Small intestine (tissue), 7 donors: Measurements from ENCODE around the gene RMND5B. TPM values are rescaled to one million over a fixed set of nuclear protein-coding genes. Genes with fewer than 3 reads are reported as not detected.

Experiments used
- DNase-seq, 2 donors: peaks; one replicate each; pipeline versions ENCODE4 v3.0.0 to v3.0.0-alpha.2; 2013
- FAIRE-seq: peaks from 2 replicates; lab custom pipeline; 2012; peaks lifted over from hg19 to GRCh38; lab: Jason Lieb, UNC
- H3K27ac ChIP-seq, 3 donors: one replicate each; pipeline ENCODE4 v1.5.1; 2013; ENCODE audit warnings: low read length in 2 of 3, mild to moderate bottlenecking in 2 of 3, control low read depth in 1 of 3, inconsistent platforms in 1 of 3, low read depth in 1 of 3, moderate library complexity in 1 of 3
- H3K27me3 ChIP-seq, 3 donors: one replicate each; pipeline ENCODE4 v1.6.1; 2013; ENCODE audit warnings: low read length in 3 of 3, inconsistent platforms in 1 of 3; ENCODE audit not compliant: control insufficient read depth in 3 of 3, insufficient read depth in 3 of 3
- H3K36me3 ChIP-seq, 3 donors: one replicate each; pipeline ENCODE4 v1.6.1; 2013; ENCODE audit warnings: low read length in 3 of 3, inconsistent platforms in 1 of 3, low read depth in 1 of 3, mild to moderate bottlenecking in 1 of 3, moderate library complexity in 1 of 3; ENCODE audit not compliant: control insufficient read depth in 3 of 3, insufficient read depth in 2 of 3
- H3K4me1 ChIP-seq, 3 donors: one replicate each; pipeline ENCODE4 v1.6.1; 2013; ENCODE audit warnings: low read length in 2 of 3, inconsistent platforms in 1 of 3, low read depth in 1 of 3, mild to moderate bottlenecking in 1 of 3, moderate library complexity in 1 of 3; ENCODE audit not compliant: control insufficient read depth in 3 of 3, insufficient read depth in 2 of 3
- H3K4me3 ChIP-seq, 3 donors: one replicate each; pipeline ENCODE4 v1.5.1; 2013; ENCODE audit warnings: low read length in 3 of 3, control low read depth in 1 of 3, inconsistent platforms in 1 of 3, low read depth in 1 of 3, mild to moderate bottlenecking in 1 of 3, moderate library complexity in 1 of 3
- H3K9me3 ChIP-seq, 2 donors: one replicate each; pipeline ENCODE4 v1.6.1; 2013; ENCODE audit warnings: low read depth in 1 of 2, low read length in 1 of 2; ENCODE audit not compliant: control insufficient read depth in 2 of 2, insufficient read depth in 1 of 2
- WGBS, 3 donors: extraction: QIAGEN DNeasy Blood & Tissue Kit; methylation state at CpG; one replicate each; pipeline ENCODE4 v1.1.7; 2013; 5-methylcytosine and 5-hydroxymethylcytosine counted together
- polyA plus RNA-seq, 4 donors: library from polyadenylated mRNA; stranded (reverse) in 3 of 4; unstranded in 1 of 4; fragments of 200-250 nt in 3 of 4; fragments of 120-200 nt in 1 of 4; gene quantifications; one replicate each; pipeline versions ENCODE4 v1.2.1 to v1.2.3, GENCODE V29; 2013
- donor health status: healthy with polysubstance abuse.
- donor health status: control.
- donor health status: control.
- donor health status: Bipolar disorder and iron deficiency.
- donor health status: healthy.

Gene RMND5B
- polyA plus RNA-seq, 4 donors = 27.1 to 34.9 (median 28.7) TPM

- DNase-seq (no peak), FAIRE-seq (no peak)
- H3K4me1 ChIP-seq = no peaks in the 10 kb centered on the region
- no peak overlapping the region for H3K27ac ChIP-seq
- no peak overlapping the region for H3K4me3 ChIP-seq
- H3K27me3 ChIP-seq = no peaks in the 10 kb centered on the region
- WGBS, 3 donors = 40 to 53% (median 42%) methylated on average over 9 of the region's 9 CpGs
- H3K36me3 ChIP-seq = no peaks in the 10 kb centered on the region
- no peaks in the 10 kb centered on the region for H3K9me3 ChIP-seq
Observed at GRCh38 chr5:178180141-178180863, 49.5 kb downstream of the RMND5B start.

- Histone ChIP-seq H3K9me3 (no peaks in the 10 kb centered on the region), H3K4me1 (no peaks in the 10 kb centered on the region), H3K36me3 (no peaks in the 10 kb centered on the region), H3K27ac (no peak overlapping the region), H3K27me3 (no peaks in the 10 kb centered on the region), H3K4me3 (no peak overlapping the region)
- FAIRE-seq (no peak), DNase-seq (no peak)
- 37 to 60% (median 48%) methylated on average over 4 of the region's 4 CpGs for WGBS, 3 donors
Observed at GRCh38 chr5:178182158-178182876, 51.5 kb downstream of the RMND5B start.

GRCh38 chr5:178186427-178186826 is 55.6 kb downstream of the RMND5B start:
- Histone ChIP-seq H3K27ac (no peak overlapping the region), H3K9me3 (no peaks in the 10 kb centered on the region), H3K4me1 (no peaks in the 10 kb centered on the region), H3K27me3 (no peaks in the 10 kb centered on the region), H3K4me3 (no peak overlapping the region), H3K36me3 (no peaks in the 10 kb centered on the region)
- DNase-seq (no peak), FAIRE-seq (no peak)
- 58 to 64% (median 58%) methylated on average over 6 of the region's 6 CpGs for WGBS, 3 donors

GRCh38 chr5:178187014-178187413 is 56.2 kb downstream of the RMND5B start, which contains the start of gene GMCL2:
TSS of gene GMCL2 (minus strand) at chr5:178187371. CDS start at chr5:178187299, 72 bp downstream.
- FAIRE-seq = no peak

DNA sequence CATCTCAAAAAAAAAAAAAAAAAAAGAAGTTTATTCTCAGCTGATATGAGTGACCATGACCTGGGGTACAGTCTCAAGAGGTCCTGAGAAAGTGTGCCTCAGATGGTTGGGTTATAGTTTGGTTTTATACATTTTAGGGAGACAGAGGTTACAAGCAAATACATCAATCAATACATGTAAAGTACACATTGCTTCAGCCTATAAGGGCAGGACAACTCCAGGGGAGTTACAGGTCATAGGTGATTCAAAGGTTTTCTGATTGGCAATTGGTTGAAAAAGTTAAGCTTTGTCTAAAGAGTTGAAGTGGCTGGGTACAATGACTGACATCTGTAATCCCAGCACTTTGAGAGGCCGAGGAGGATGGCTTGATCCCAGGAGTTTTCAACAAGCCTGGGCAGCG is 58.6 kb downstream of the RMND5B start:
- H3K4me3 ChIP-seq = no peak overlapping the region
- H3K4me1 ChIP-seq = no peaks in the 10 kb centered on the region
- 36 to 66% (median 47%) methylated on average over 2 of the region's 2 CpGs for WGBS, 3 donors
- no peak overlapping the region for H3K27ac ChIP-seq
- FAIRE-seq (no peak), DNase-seq (no peak)
- H3K9me3 ChIP-seq = peaks cover 0 to 6% of the 10 kb centered on the region in 2 donors
- no peaks in the 10 kb centered on the region for H3K36me3 ChIP-seq
- peaks cover 0 to 5% (median 0%) of the 10 kb centered on the region in 3 donors for H3K27me3 ChIP-seq

More at GRCh38 chr5:178187014-178187413, 56.2 kb downstream of the RMND5B start, which contains the start of gene GMCL2:
- H3K4me1 ChIP-seq = no peaks in the 10 kb centered on the region
- H3K4me3 ChIP-seq = no peak within 1 kb of the TSS
- H3K36me3 ChIP-seq = no peaks in the 10 kb centered on the region
- H3K27ac ChIP-seq = no peak within 1 kb of the TSS
- no peaks in the 10 kb centered on the region for H3K27me3 ChIP-seq
- DNase-seq = no peak
- no peaks in the 10 kb centered on the region for H3K9me3 ChIP-seq
- WGBS, 3 donors = 84 to 93% (median 88%) methylated on average over 23 to 27 of the region's 27 CpGs

GRCh38 chr5:178191661-178192060 is 60.8 kb downstream of the RMND5B start:
- Histone ChIP-seq H3K9me3 (peaks cover 0 to 6% of the 10 kb centered on the region in 2 donors), H3K27me3 (peaks cover 0 to 5% (median 0%) of the 10 kb centered on the region in 3 donors), H3K27ac (no peak overlapping the region), H3K4me3 (no peak overlapping the region), H3K36me3 (no peaks in the 10 kb centered on the region), H3K4me1 (no peaks in the 10 kb centered on the region)
- 79 to 87% (median 83%) methylated on average over 4 of the region's 4 CpGs for WGBS, 3 donors
- FAIRE-seq (no peak), DNase-seq (no peak)

GRCh38 chr5:178192244-178192643 is 61.4 kb downstream of the RMND5B start:
- no peak for FAIRE-seq
- H3K27ac ChIP-seq = no peak overlapping the region
- peaks cover 0 to 6% of the 10 kb centered on the region in 2 donors for H3K9me3 ChIP-seq
- no peaks in the 10 kb centered on the region for H3K36me3 ChIP-seq
- H3K4me1 ChIP-seq = no peaks in the 10 kb centered on the region
- 66 to 77% (median 70%) methylated on average over 2 of the region's 2 CpGs for WGBS, 3 donors
- peaks cover 0 to 5% (median 0%) of the 10 kb centered on the region in 3 donors for H3K27me3 ChIP-seq
- no peak overlapping the region for H3K4me3 ChIP-seq
- DNase-seq = no peak

GRCh38 chr5:178192787-178193186 is 62.0 kb downstream of the RMND5B start:
- WGBS, 3 donors = 88 to 93% (median 91%) methylated on average over 7 of the region's 7 CpGs
- peaks cover 0 to 5% (median 0%) of the 10 kb centered on the region in 3 donors for H3K27me3 ChIP-seq
- no peaks in the 10 kb centered on the region for H3K4me1 ChIP-seq
- H3K4me3 ChIP-seq = no peak overlapping the region
- H3K36me3 ChIP-seq = no peaks in the 10 kb centered on the region
- H3K27ac ChIP-seq = no peak overlapping the region
- H3K9me3 ChIP-seq = peaks cover 0 to 6% of the 10 kb centered on the region in 2 donors
- DNase-seq = no peak
- no peak for FAIRE-seq
